HG03342 (cell line): Measurements from ENCODE around the gene C1orf185.
"Not testable (repeated sequence)": the region's sequence is repeated elsewhere in the genome, so short reads cannot be mapped to it uniquely, and the experiment has no call there.

Experiments
- ATAC-seq: cut with Tn5 transposase; IDR thresholded peaks from one replicate; pipeline ENCODE4 v1.9.1; 2021; ENCODE audit warnings: mild to moderate bottlenecking, moderate library complexity; ENCODE audit not compliant: unreplicated experiment

C1orf185 gene

DNA sequence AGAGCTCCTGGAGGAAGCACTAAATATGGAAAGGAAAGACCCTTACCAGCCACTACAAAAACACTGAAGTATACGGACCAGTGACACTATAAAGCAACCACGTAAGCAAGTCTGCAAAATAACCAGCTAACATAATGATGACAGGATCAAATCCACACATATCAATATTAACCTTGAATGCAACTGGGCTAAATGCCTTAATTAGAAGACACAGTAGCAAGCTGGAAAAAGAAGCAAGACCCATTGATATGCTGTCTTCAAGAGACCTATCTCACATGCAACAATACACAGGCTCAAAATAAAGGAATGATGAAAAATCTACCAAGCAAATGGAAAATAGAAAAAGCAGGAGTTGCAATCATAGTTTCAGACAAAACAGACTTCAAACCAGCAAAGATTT, 31.0 kb downstream of the C1orf185 start:
- ATAC-seq, result no peak

- ATAC-seq, result not testable (repeated sequence)
Observed at GRCh38 chr1:51137696-51138095, 35.7 kb downstream of the C1orf185 start.

DNA sequence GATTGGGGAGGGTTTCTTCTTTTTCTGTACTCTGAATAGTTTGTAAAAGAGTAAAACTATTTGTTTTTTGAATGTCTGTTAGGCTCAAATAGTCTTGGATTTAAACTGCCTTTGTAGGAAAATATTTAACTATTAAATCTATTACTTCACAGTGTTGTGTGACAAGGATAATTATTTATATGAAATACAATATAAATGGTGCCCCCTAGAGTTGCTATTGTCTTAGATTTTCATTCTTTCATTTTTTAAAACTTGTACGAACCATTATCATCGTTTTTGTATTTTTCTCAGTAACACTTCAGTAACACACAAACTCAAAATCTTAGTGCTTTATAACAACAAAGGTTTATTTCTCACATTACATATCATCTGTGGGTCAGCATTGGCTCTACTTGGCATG, 37.4 kb downstream of the C1orf185 start:
- no peak for ATAC-seq

DNA sequence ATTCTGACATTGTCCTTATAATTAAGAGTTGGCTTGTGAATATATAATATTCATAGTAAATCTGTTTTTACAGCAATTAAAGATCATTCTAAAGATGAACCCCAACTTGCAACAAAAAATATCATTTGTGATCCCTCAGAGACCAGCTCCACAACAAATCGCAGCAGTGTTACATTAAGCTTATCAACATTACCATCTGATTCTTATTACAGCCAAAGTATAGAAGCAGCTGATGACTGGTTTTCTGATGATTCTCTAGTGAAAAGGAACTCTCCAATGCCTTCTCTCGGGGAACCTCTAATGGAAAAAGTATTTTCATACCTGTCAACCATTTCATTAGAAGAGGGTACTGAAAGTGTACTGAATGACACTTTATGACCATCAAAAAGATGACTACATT, 45.4 kb downstream of the C1orf185 start:
- no peak for ATAC-seq

GRCh38 chr1:51154776-51155175, 52.7 kb downstream of the C1orf185 start:
- ATAC-seq, result no peak

DNA sequence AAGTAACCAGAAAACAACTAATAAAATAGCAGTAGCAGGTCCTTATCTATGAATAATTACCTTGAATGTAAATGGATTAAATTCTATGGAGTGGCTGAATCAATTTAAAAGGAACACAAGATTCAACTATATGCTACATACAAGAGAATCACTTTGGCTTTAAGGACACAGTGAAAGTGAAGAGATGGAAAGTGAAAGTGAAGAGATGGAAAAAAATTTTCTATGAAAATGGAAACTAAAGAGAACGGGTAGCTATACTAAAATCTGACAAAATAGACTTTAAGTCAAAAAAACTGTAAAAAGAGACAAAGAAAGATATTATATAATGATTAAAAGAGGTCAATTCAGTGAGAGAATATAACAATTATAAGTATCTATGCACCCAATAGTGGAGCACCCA, 54.7 kb downstream of the C1orf185 start:
- ATAC-seq, result no peak

DNA sequence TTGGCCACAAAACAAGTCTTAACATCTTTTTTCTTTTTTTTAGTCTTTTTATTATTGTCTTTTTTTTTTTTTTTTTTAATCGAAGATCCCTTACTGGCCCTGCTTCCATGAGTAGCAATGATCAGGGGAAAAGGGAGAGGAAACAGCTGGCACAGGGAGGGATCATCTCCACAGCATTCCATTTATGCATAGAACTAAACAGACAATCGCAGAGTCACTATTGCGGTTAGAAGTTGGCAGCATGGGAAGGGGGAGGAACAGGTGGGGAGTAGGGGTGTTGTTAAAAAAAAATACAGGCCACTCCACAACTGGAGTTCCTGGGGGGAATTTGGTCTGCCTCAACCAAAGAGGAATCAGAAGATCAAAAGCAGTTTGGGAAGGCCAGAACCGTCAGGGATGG, 55.4 kb downstream of the C1orf185 start:
- ATAC-seq, result no peak

- no peak for ATAC-seq
Observed at GRCh38 chr1:51158263-51158662, 56.2 kb downstream of the C1orf185 start.

- not testable (repeated sequence) for ATAC-seq
Observed at GRCh38 chr1:51162560-51162959, 60.5 kb downstream of the C1orf185 start.

DNA sequence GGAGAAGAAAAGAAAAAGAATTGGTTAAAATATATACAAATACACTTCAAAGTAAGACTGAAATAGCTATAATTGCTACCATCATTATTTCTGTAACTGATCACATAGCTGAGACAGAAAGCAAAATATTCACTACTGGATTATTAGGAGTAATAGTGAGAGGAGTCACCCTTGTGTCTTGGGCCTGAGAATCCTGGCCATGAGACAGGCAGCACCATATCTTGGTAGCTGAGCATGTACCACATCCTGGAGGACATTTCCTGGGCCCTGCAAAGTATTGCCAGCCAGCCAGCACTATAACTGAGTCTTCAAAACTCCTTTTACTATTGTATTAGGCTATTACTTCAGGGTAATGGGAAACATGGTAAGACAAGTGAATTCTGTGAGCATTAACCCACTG, 63.5 kb downstream of the C1orf185 start:
- ATAC-seq, result no peak

DNA sequence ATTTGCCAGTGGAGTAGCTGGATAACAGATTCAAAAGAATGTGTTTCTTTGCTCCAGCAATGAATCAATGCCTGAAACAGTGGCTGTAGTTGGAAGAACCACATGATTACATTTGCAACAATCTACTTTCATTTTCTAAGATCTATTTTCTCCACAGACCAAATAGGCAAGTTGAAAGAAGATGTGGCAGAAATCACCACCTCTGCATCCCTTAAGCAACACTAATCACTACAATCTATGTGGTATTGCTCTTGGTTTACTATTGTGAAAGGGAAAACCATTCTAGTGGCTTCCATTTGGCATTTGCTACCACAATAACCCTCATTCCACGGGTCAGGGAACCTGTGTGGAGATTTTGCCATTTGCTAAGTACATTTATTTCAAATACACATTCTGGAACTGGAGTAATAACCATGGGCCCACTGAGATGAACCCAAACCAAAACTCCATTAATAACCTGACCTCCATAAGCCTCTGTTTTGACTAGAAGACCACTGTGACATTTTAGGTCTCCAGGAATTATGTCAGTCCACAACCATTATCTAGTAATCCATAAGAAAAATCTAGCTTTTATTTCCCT, 66.3 kb downstream of the C1orf185 start:
- no peak for ATAC-seq

DNA sequence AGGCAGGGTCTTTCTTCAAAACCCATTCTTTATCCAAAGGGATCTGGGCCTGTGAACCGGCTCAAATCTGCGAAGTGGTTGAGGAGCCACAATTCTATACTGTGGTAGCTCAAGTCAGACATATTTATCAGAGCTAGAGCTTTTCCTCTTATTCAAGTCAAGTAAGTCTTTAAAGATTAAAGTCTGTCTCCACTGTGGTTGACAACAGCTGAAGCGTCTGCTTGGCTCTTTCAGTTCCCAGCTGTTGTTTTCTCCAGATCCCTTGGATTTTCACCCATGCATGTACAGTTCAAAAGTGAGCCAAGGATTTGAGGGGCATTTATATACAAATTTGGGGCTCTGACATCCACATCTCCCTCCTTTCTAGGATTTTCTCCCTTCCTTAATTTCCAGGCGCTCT, 66.9 kb downstream of the C1orf185 start:
- ATAC-seq, result no peak

DNA sequence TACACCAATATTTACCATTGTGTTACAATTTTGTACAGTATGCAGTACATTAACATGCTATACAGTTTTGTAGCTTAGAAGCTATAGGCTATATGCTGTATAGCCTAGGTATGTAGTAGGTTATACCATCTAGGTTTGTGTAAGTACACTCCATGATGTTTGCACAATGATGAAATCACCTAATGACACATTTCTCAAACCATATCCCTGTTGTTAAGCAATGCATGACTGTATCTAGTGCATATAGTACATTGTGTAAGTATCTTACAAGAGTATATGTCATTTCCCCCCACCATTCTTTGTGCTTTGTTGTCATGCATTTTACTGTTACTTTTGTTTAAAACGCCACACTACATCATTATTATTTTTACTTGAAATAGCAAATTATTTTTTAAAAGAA, 68.3 kb downstream of the C1orf185 start:
- no peak for ATAC-seq

- no peak for ATAC-seq
Observed at GRCh38 chr1:51172811-51173210, 70.8 kb downstream of the C1orf185 start.

- ATAC-seq, result no peak
Observed at GRCh38 chr1:51175278-51175677, 73.2 kb downstream of the C1orf185 start.

DNA sequence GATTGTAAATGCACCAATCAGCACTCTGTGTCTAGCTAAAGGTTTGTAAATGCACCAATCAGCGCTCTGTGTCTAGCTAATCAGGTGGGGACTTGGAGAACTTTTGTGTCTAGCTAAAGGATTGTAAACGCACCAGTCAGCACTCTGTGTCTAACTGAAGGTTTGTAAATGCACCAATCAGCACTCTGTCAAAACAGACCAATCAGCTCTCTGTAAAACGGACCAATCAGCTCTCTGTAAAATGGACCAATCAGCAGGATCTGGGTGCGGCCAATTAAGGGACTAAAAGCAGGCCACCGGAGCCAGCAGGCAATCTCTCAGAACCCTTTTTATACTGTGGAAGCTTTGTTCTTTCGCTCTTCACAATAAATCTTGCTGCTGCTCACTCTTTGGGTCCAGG, 76.0 kb downstream of the C1orf185 start:
- ATAC-seq, result not testable (repeated sequence)

- ATAC-seq, result no peak
Observed at GRCh38 chr1:51188230-51188629, 86.2 kb downstream of the C1orf185 start.

GRCh38 chr1:51189421-51190073, 87.5 kb downstream of the C1orf185 start:
- ATAC-seq, result peak; percentile 58

DNA sequence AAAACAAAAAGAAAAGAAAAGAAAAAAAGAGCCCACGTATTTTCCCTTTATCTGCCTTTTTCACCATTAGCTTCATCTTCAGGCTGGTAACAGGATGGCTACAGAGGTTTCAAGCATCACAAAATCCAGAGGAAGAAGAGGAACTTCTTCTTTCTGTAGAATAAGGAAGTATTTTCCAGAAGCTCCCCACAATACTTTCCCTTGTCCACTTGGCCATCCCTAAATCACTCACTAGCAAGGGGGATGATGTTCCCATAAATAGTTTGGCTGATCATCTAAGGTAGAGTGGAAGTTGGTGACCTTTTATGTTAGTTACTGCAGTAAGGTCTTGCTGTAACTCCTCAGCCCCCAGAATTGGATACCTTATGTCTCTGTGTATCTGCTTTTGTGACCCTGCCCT, 88.9 kb downstream of the C1orf185 start:
- ATAC-seq, result no peak

DNA sequence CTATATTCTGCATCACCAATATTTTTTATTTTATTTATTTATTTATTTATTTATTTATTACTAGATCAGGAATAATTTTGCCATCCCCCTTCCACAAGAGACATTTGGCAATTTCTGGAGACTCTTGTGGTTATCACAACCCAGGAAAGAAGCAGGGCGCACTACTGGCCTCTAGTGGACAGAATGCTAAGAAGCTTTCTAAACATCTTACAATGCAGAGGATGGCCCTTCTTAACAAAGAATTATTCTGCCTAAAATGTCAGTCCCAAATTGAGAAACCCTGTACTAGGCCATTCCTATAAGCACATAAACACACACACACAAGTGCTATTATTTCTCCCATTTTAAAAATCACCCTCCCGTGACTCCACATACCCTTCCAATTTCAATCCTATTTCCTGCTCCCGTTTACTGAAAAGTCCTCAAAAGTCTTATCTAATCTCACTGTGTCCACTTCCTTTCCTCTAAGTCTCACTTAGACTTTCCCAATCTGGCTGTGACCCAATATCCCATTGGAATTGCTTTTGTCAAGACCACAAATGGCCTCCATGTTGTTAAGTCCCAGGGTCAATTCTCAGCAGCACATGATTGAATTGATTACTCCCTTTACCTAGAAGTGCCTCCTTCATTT, 90.3 kb downstream of the C1orf185 start:
- peak; percentile 59 for ATAC-seq

DNA sequence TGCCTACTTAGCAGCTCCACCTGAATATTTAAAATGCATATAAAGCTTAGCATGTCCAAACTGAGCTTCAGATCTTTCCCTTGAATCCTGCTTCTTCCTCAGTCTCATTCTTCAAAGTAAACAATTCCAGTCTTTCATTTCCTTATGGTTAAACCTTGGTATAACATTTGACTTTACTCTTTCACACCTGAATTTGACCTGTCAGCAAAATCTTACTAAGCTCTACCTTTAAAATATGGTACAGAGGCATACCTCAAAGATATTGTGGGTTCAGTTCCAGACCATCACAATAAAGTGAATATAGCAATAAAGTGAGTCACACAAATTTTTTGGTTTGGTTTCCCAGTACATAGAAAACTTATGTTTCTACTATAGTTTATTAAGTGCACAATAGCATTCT, 91.5 kb downstream of the C1orf185 start:
- ATAC-seq, result no peak
